HepG2 (cell line): ENCODE data around the gene RAP1GAP2.

Experiments used
- HHEX ChIP-seq: IDR thresholded peaks from 2 replicates; pipeline ENCODE4 v1.6.1; 2016; ENCODE audit warnings: control low read depth
- IKZF5 ChIP-seq: IDR thresholded peaks from 2 replicates; pipeline ENCODE4 v1.6.1; 2018; ENCODE audit warnings: missing genetic modification reagents, mild to moderate bottlenecking, missing compliant biosample characterization
- KDM1A ChIP-seq: IDR thresholded peaks from 2 replicates; pipeline ENCODE4 v1.6.1; 2016; ENCODE audit warnings: missing compliant biosample characterization
- PHB2 ChIP-seq: fragments of 450-650 bp; IDR thresholded peaks from 2 replicates; pipeline ENCODE4 v1.6.1; 2018; ENCODE audit not compliant: partially characterized antibody
- SP2 ChIP-seq: sonication (generic); formaldehyde crosslinking; IDR thresholded peaks from 2 replicates; pipeline ENCODE4 v1.5.1; 2020; ENCODE audit warnings: mild to moderate bottlenecking, missing genetic modification reagents
- TOE1 ChIP-seq: sonication (generic); formaldehyde crosslinking; IDR thresholded peaks from 2 replicates; pipeline ENCODE4 v1.4.0; 2020; ENCODE audit warnings: mild to moderate bottlenecking, missing genetic modification reagents
- ZNF207 ChIP-seq: fragments of 450-650 bp; IDR thresholded peaks from 2 replicates; pipeline ENCODE4 v1.6.1; 2016; ENCODE audit warnings: antibody characterized with exemption, borderline replicate concordance
- ZNF407 ChIP-seq: sonication (generic); formaldehyde crosslinking; IDR thresholded peaks from one replicate; pipeline ENCODE4 v1.5.1; 2020; ENCODE audit warnings: mild to moderate bottlenecking, missing genetic modification reagents; ENCODE audit errors: not compliant biosample characterization
- TF ChIP-seq, protein P1 (sequence below), 2 experiments: sonication (generic) in 1 of 2; formaldehyde crosslinking in 1 of 2; IDR thresholded peaks; 2 replicates each; pipeline versions ENCODE4 v1.5.1 to v1.6.1; 2011 to 2020; ENCODE audit warnings: borderline replicate concordance in 1 of 2, low read depth in 1 of 2, low read length in 1 of 2, mild to moderate bottlenecking in 1 of 2, missing genetic modification reagents in 1 of 2, moderate library complexity in 1 of 2
- TF ChIP-seq, protein P2 (sequence below): sonication (generic); formaldehyde crosslinking; IDR thresholded peaks from 2 replicates; pipeline ENCODE4 v1.5.0; 2020; ENCODE audit warnings: mild to moderate bottlenecking, missing genetic modification reagents, moderate library complexity

GRCh38 chr17:2940352-2940751 lies 144.1 kb downstream of the RAP1GAP2 start:
- TF ChIP-seq ZNF207 (no peak), IKZF5 (no peak), KDM1A (no peak), ZNF407 (CRISPR knock-in tag) (no peak), HHEX (CRISPR knock-in tag) (no peak), SP2 (CRISPR knock-in tag) (no peak), PHB2 (no peak), TOE1 (no peak)
- TF ChIP-seq, protein P1, sequence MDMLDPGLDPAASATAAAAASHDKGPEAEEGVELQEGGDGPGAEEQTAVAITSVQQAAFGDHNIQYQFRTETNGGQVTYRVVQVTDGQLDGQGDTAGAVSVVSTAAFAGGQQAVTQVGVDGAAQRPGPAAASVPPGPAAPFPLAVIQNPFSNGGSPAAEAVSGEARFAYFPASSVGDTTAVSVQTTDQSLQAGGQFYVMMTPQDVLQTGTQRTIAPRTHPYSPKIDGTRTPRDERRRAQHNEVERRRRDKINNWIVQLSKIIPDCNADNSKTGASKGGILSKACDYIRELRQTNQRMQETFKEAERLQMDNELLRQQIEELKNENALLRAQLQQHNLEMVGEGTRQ (IDR thresholded peaks at IDR 0.05; ENCODE audit: low read depth, low read length), result no peak
- TF ChIP-seq, protein P1 (CRISPR knock-in tag; IDR thresholded peaks at IDR 0.05; ENCODE audit: borderline replicate concordance), result no peak
- TF ChIP-seq, protein P2, sequence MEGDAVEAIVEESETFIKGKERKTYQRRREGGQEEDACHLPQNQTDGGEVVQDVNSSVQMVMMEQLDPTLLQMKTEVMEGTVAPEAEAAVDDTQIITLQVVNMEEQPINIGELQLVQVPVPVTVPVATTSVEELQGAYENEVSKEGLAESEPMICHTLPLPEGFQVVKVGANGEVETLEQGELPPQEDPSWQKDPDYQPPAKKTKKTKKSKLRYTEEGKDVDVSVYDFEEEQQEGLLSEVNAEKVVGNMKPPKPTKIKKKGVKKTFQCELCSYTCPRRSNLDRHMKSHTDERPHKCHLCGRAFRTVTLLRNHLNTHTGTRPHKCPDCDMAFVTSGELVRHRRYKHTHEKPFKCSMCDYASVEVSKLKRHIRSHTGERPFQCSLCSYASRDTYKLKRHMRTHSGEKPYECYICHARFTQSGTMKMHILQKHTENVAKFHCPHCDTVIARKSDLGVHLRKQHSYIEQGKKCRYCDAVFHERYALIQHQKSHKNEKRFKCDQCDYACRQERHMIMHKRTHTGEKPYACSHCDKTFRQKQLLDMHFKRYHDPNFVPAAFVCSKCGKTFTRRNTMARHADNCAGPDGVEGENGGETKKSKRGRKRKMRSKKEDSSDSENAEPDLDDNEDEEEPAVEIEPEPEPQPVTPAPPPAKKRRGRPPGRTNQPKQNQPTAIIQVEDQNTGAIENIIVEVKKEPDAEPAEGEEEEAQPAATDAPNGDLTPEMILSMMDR, result no peak
